Activated effector memory CD4-positive, alpha-beta T cell treated with anti-CD3 and anti-CD28 coated beads, Interleukin-2, amount 50 U/mL, for 16 hours (primary cell): ENCODE data around the gene NIPAL4.
A peak's percentile ranks its signal among the peaks of the same experiment; 100 is the strongest.

Experiments
- DNase-seq: peaks from one replicate; pipeline ENCODE4 v3.0.0-alpha.2; 2020

NIPAL4 gene

GRCh38 chr5:157486221-157486681 is 26.2 kb downstream of the NIPAL4 start:
- no peak for DNase-seq

GRCh38 chr5:157486861-157487260 is 26.8 kb downstream of the NIPAL4 start:
- DNase-seq: no peak

- DNase-seq: no peak
These were observed 27.3 kb downstream of the NIPAL4 start for GRCh38 chr5:157487358-157487757.

GRCh38 chr5:157491471-157491995 is 31.5 kb downstream of the NIPAL4 start:
- no peak for DNase-seq

GRCh38 chr5:157492886-157493285 is 32.9 kb downstream of the NIPAL4 start:
- DNase-seq: no peak

GRCh38 chr5:157494178-157494832 is 34.3 kb downstream of the NIPAL4 start:
- no peak for DNase-seq

GRCh38 chr5:157496864-157497263 is 36.9 kb downstream of the NIPAL4 start:
- DNase-seq: no peak

GRCh38 chr5:157497875-157498611 is 38.0 kb downstream of the NIPAL4 start:
- DNase-seq: no peak

GRCh38 chr5:157502143-157502647 is 42.2 kb downstream of the NIPAL4 start:
- DNase-seq: no peak

GRCh38 chr5:157504053-157504452 is 44.0 kb downstream of the NIPAL4 start:
- no peak for DNase-seq

GRCh38 chr5:157505496-157505895 is 45.5 kb downstream of the NIPAL4 start:
- DNase-seq: no peak

GRCh38 chr5:157506066-157506590 is 46.1 kb downstream of the NIPAL4 start:
- DNase-seq: no peak

GRCh38 chr5:157506981-157507780 is 47.2 kb downstream of the NIPAL4 start:
- no peak for DNase-seq

- no peak for DNase-seq
These were observed 49.1 kb downstream of the NIPAL4 start for GRCh38 chr5:157509093-157509492.

GRCh38 chr5:157509587-157509986 is 49.6 kb downstream of the NIPAL4 start:
- no peak for DNase-seq

GRCh38 chr5:157510682-157511081 is 50.7 kb downstream of the NIPAL4 start:
- DNase-seq: no peak

GRCh38 chr5:157511651-157512644 is 51.9 kb downstream of the NIPAL4 start:
- peak; percentile 80 for DNase-seq

GRCh38 chr5:157513182-157513581 is 53.2 kb downstream of the NIPAL4 start:
- no peak for DNase-seq

- no peak for DNase-seq
These were observed 55.0 kb downstream of the NIPAL4 start for GRCh38 chr5:157514974-157515373.

- DNase-seq: no peak
These were observed 56.0 kb downstream of the NIPAL4 start for GRCh38 chr5:157516006-157516405.

GRCh38 chr5:157516626-157517325 is 56.8 kb downstream of the NIPAL4 start:
- DNase-seq: no peak
